HEK293 (cell line): Measurements from ENCODE around the gene SPACA4.

Experiments used
- CTCF ChIA-PET: fragments of 350-600 bp; formaldehyde crosslinking; extraction: SDS; loops from one replicate; lab custom pipeline; 2021; ENCODE audit warnings: antibody characterized with exemption; lab: Yijun Ruan, JAX
- POLR2A ChIA-PET: fragments of 300-600 bp; formaldehyde crosslinking; extraction: SDS; loops from one replicate; lab custom pipeline; 2020; ENCODE audit warnings: antibody characterized with exemption, inconsistent platforms; lab: Yijun Ruan, JAX
- H3K27ac ChIP-seq: fragments of 200-500 bp; sonication (Bioruptor generic); 2 replicates; pipeline ENCODE4 v1.5.1; 2014; ENCODE audit warnings: low read depth, low read length, control low read depth, inconsistent platforms; ENCODE audit errors: extremely low read depth
- H3K36me3 ChIP-seq, 2 experiments: fragments of 200-500 bp in 1 of 2; sonication (Bioruptor generic) in 1 of 2; 1 replicate in 1 of 2; 2 replicates in 1 of 2; pipeline ENCODE4 v1.5.1; 2014 to 2017; ENCODE audit warnings: inconsistent platforms in 2 of 2, low read length in 2 of 2; ENCODE audit not compliant: control insufficient read depth in 2 of 2, insufficient read depth in 1 of 2
- H3K4me1 ChIP-seq: fragments of 200-500 bp; sonication (Bioruptor generic); 2 replicates; pipeline ENCODE4 v1.5.1; 2014; ENCODE audit warnings: mild to moderate bottlenecking, low read length, inconsistent platforms; ENCODE audit not compliant: control insufficient read depth, insufficient read depth
- H3K4me3 ChIP-seq: 2 replicates; pipeline ENCODE4 v1.5.1; 2011; ENCODE audit warnings: low read depth, mild to moderate bottlenecking, control low read depth, low read length, moderate library complexity
- H3K9me3 ChIP-seq: fragments of 200-500 bp; sonication (Bioruptor generic); 2 replicates; pipeline ENCODE4 v1.5.1; 2014; ENCODE audit warnings: low read depth, low read length, inconsistent platforms; ENCODE audit not compliant: control insufficient read depth, insufficient read depth
- EGR2 ChIP-seq: fragments of 450-650 bp; formaldehyde crosslinking; IDR thresholded peaks from 2 replicates; pipeline ENCODE4 v1.5.1; 2016; ENCODE audit warnings: low read depth, missing biosample characterization, missing genetic modification characterization
- HOXA7 ChIP-seq: sonication (generic); formaldehyde crosslinking; IDR thresholded peaks from 2 replicates; pipeline ENCODE4 v1.8.1; 2022; ENCODE audit warnings: missing genetic modification reagents, borderline replicate concordance
- KLF7 ChIP-seq: fragments of 450-650 bp; formaldehyde crosslinking; IDR thresholded peaks from 2 replicates; pipeline ENCODE4 v1.5.1; 2016; ENCODE audit warnings: missing biosample characterization, missing genetic modification characterization, borderline replicate concordance
- OSR2 ChIP-seq: fragments of 450-650 bp; formaldehyde crosslinking; IDR thresholded peaks from 2 replicates; pipeline ENCODE4 v1.5.1; 2016; ENCODE audit warnings: missing biosample characterization, missing genetic modification characterization
- PRDM10 ChIP-seq: fragments of 450-650 bp; formaldehyde crosslinking; IDR thresholded peaks from 2 replicates; pipeline ENCODE4 v1.5.1; 2016; ENCODE audit warnings: missing biosample characterization, missing genetic modification characterization
- SP2 ChIP-seq: fragments of 450-650 bp; formaldehyde crosslinking; IDR thresholded peaks from 2 replicates; pipeline ENCODE4 v1.5.1; 2016; ENCODE audit warnings: missing biosample characterization, missing genetic modification characterization
- ZFHX2 ChIP-seq: fragments of 450-650 bp; formaldehyde crosslinking; conservative IDR thresholded peaks from 2 replicates; pipeline ENCODE4 v1.5.1; 2016; ENCODE audit warnings: missing biosample characterization, missing genetic modification characterization
- ZNF146 ChIP-seq: fragments of 450-650 bp; formaldehyde crosslinking; IDR thresholded peaks from 2 replicates; pipeline ENCODE4 v1.5.1; 2016; ENCODE audit warnings: missing biosample characterization, missing genetic modification characterization
- ZNF311 ChIP-seq: fragments of 450-650 bp; formaldehyde crosslinking; IDR thresholded peaks from 2 replicates; pipeline ENCODE4 v1.5.1; 2017; ENCODE audit warnings: missing biosample characterization, missing genetic modification characterization, borderline replicate concordance
- ZNF324 ChIP-seq: fragments of 450-650 bp; formaldehyde crosslinking; IDR thresholded peaks from 2 replicates; pipeline ENCODE4 v1.5.1; 2016; ENCODE audit warnings: missing biosample characterization, missing genetic modification characterization
- ZNF560 ChIP-seq: fragments of 450-650 bp; formaldehyde crosslinking; IDR thresholded peaks from 2 replicates; pipeline ENCODE4 v1.5.1; 2017; ENCODE audit warnings: missing biosample characterization, missing genetic modification characterization, borderline replicate concordance
- ZNF600 ChIP-seq: fragments of 450-650 bp; formaldehyde crosslinking; IDR thresholded peaks from 2 replicates; pipeline ENCODE4 v1.5.1; 2016; ENCODE audit warnings: missing biosample characterization, missing genetic modification characterization
- ZNF626 ChIP-seq: fragments of 450-650 bp; sonication (Bioruptor Pico); formaldehyde crosslinking; IDR thresholded peaks from 2 replicates; pipeline ENCODE4 v1.5.1; 2018; ENCODE audit warnings: missing biosample characterization, missing genetic modification characterization, inconsistent platforms
- ZNF629 ChIP-seq: fragments of 450-650 bp; formaldehyde crosslinking; IDR thresholded peaks from 2 replicates; pipeline ENCODE4 v1.5.1; 2017; ENCODE audit warnings: missing biosample characterization, missing genetic modification characterization
- ZNF654 ChIP-seq: fragments of 450-650 bp; formaldehyde crosslinking; IDR thresholded peaks from 2 replicates; pipeline ENCODE4 v1.5.1; 2016; ENCODE audit warnings: low read depth, missing biosample characterization, missing genetic modification characterization
- ZNF701 ChIP-seq: fragments of 450-650 bp; formaldehyde crosslinking; IDR thresholded peaks from 2 replicates; pipeline ENCODE4 v1.5.1; 2016; ENCODE audit warnings: missing biosample characterization, missing genetic modification characterization
- ZNF76 ChIP-seq: fragments of 450-650 bp; formaldehyde crosslinking; IDR thresholded peaks from 2 replicates; pipeline ENCODE4; 2016; ENCODE audit warnings: low read depth, missing biosample characterization, missing genetic modification characterization, borderline replicate concordance
- ZNF791 ChIP-seq: fragments of 450-650 bp; formaldehyde crosslinking; IDR thresholded peaks from 2 replicates; pipeline ENCODE4 v1.5.1; 2016; ENCODE audit warnings: missing biosample characterization, missing genetic modification characterization
- ZNF837 ChIP-seq: fragments of 450-650 bp; formaldehyde crosslinking; IDR thresholded peaks from 2 replicates; pipeline ENCODE4 v1.5.1; 2016; ENCODE audit warnings: missing biosample characterization, missing genetic modification characterization
- ZSCAN16 ChIP-seq: fragments of 450-650 bp; formaldehyde crosslinking; IDR thresholded peaks from 2 replicates; pipeline ENCODE4 v1.5.1; 2016; ENCODE audit warnings: missing biosample characterization, missing genetic modification characterization
- ZSCAN5A ChIP-seq: fragments of 450-650 bp; formaldehyde crosslinking; IDR thresholded peaks from 2 replicates; pipeline ENCODE4 v1.5.1; 2016; ENCODE audit warnings: missing biosample characterization, missing genetic modification characterization

Gene SPACA4

GRCh38 chr19:48608798-48609263 lies 2.3 kb downstream of the SPACA4 start (continued):
- TF ChIP-seq ZNF626 (tag by site-specific recombination) (no peak), ZNF76 (tag by site-specific recombination) (peak; percentile 52), ZSCAN16 (tag by site-specific recombination) (no peak), ZNF837 (tag by site-specific recombination) (no peak), ZFHX2 (tag by site-specific recombination) (peak; percentile 43), ZNF146 (tag by site-specific recombination) (no peak), SP2 (tag by site-specific recombination) (no peak), ZNF311 (no peak), OSR2 (tag by site-specific recombination) (no peak), ZNF560 (tag by site-specific recombination) (no peak), ZNF791 (tag by site-specific recombination) (no peak), PRDM10 (tag by site-specific recombination) (peak; percentile 92)

GRCh38 chr19:48609571-48610108 lies 3.1 kb downstream of the SPACA4 start:
- Histone ChIP-seq H3K4me1 (no peaks in the 10 kb centered on the region; the same call in 1 of the 2 replicates), H3K36me3 (no peaks in the 10 kb centered on the region), H3K9me3 (no peaks in the 10 kb centered on the region), H3K4me3 (no peak overlapping the region), H3K27ac (no peak overlapping the region)
- TF ChIP-seq KLF7 (no peak), ZNF654 (no peak), ZNF629 (no peak), ZSCAN5A (tag by site-specific recombination) (no peak), ZNF324 (no peak), HOXA7 (CRISPR knock-in tag) (no peak), ZNF701 (no peak)
- CTCF ChIA-PET, result interaction anchor here (0.5 to 5.3 kb wide), 15 partner anchors 15 to 1557 kb away, joined by 3 to 51 read pairs (median 4); partner anchors contain the start of gene KDELR1
- POLR2A ChIA-PET, result interaction anchor here (0.6 to 5.2 kb wide), 5 partner anchors 8 to 120 kb away, joined by 3 to 60 read pairs (median 3); partner anchors contain the start of genes RPL18 and SPHK2

DNA sequence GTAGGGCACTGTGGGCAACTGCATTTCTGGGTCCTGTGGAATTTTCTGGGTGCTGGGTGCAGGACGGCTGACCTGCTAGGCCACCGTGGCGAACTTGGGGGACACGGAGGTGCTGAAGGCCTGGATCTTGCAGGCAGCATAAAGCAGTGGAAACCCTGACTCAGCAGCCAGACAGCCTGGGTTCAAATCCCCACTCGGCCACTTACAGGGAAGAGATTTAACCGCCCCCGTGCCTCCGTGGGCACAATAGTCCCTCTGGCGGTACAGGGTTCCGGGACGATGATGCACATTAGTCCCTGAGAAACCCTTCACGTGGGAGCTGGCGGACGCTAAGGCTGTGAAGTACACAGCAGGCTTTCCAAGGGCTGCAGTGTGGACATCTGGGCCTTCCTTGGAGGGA lies 5.3 kb downstream of the SPACA4 start:
- Histone ChIP-seq H3K9me3 (no peaks in the 10 kb centered on the region), H3K27ac (no peak overlapping the region), H3K36me3 (peaks cover 10 to 21% of the 10 kb centered on the region in 2 experiments), H3K4me1 (peaks cover 16% of the 10 kb centered on the region), H3K4me3 (no peak overlapping the region)
- ChIA-PET POLR2A (interaction anchor here (0.6 to 1.0 kb wide), 2 partner anchors 20 to 110 kb away, joined by 3 read pairs; no protein-coding TSS in a partner anchor), CTCF (interaction anchor here (0.7 to 0.9 kb wide), 2 partner anchors 122 to 743 kb away, joined by 3 to 6 read pairs; no protein-coding TSS in a partner anchor)
- TF ChIP-seq EGR2 (tag by site-specific recombination) (peak; percentile 80), ZFHX2 (tag by site-specific recombination) (peak; percentile 75), ZNF600 (tag by site-specific recombination) (no peak)
